SH-SY5Y (cell line): ENCODE data around the gene EGLN2.

Experiments used
- GATA2 ChIP-seq: IDR thresholded peaks from 2 replicates; pipeline ENCODE4 v1.6.1; 2011; ENCODE audit warnings: mild to moderate bottlenecking, low read depth, low read length
- GATA3 ChIP-seq: IDR thresholded peaks from 2 replicates; pipeline ENCODE4 v1.6.1; 2011; ENCODE audit warnings: low read depth, mild to moderate bottlenecking, low read length, moderate library complexity

Gene EGLN2

GRCh38 chr19:40804783-40805242, 5.8 kb downstream of the EGLN2 start:
- no peak for TF ChIP-seq GATA3
- no peak for TF ChIP-seq GATA2

GRCh38 chr19:40805258-40805868, 6.4 kb downstream of the EGLN2 start:
- no peak for TF ChIP-seq GATA2
- no peak for TF ChIP-seq GATA3

GRCh38 chr19:40806423-40807146, 7.6 kb downstream of the EGLN2 start:
- TF ChIP-seq GATA3 (no peak), GATA2 (no peak)

DNA sequence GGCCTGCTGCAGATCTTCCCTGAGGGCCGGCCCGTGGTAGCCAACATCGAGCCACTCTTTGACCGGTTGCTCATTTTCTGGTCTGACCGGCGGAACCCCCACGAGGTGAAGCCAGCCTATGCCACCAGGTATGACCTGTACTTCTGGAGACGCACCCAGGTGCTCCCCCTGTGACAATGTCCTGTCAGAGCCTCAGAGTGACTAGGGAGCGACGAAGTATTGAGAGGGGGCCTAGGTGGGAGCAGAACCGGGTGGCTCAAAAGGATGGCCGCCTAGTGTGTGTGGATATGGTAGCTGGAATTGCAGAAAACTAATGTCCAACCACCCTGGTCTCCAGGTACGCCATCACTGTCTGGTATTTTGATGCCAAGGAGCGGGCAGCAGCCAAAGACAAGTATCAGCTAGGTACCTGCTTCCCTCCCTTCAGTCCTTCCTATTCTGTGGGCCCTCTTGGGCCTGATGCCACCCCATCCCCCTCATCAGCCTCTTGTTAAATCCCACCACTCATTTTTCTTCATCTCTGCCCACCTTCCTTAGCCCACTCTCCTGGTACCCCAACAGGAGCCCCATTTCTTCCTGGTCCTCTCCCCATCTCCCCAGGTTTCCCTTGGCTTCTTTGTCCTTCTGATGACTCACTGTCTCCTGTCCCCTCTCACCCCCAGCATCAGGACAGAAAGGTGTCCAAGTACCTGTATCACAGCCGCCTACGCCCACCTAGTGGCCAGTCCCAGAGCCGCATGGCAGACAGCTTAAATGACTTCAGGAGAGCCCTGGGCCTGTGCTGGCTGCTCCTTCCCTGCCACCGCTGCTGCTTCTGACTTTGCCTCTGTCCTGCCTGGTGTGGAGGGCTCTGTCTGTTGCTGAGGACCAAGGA, 8.4 kb downstream of the EGLN2 start:
- no peak for TF ChIP-seq GATA3
- TF ChIP-seq GATA2: no peak

- TF ChIP-seq GATA3 (no peak), GATA2 (no peak)
These were observed 9.0 kb downstream of the EGLN2 start for GRCh38 chr19:40808021-40808325.

GRCh38 chr19:40808497-40808896, 9.5 kb downstream of the EGLN2 start:
- TF ChIP-seq GATA3: no peak
- no peak for TF ChIP-seq GATA2

- TF ChIP-seq GATA2 (no peak), GATA3 (no peak)
These were observed 10.5 kb downstream of the EGLN2 start for GRCh38 chr19:40809358-40810086.

DNA sequence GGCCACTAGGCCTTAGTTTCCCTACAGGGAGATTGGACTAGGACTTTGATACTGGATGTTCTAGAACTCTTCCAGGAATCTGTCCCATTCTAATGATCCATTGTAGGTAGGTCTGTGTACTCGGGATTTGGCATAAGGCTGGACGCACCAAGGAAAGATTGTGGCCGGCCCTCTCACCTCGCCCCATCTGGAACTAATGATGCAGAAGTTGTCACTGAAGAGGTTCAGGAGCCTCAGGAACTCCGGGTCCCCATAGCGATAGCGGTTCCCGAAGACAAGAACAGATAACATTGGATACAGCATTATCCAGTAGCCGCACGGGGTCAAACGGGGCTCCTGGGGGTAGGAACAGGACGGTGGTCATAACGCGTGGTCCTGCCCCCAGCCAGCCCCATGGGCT, 11.2 kb downstream of the EGLN2 start:
- TF ChIP-seq GATA2: no peak
- TF ChIP-seq GATA3: no peak

- no peak for TF ChIP-seq GATA3
- TF ChIP-seq GATA2: no peak
These were observed 12.7 kb downstream of the EGLN2 start for GRCh38 chr19:40811478-40812341.

DNA sequence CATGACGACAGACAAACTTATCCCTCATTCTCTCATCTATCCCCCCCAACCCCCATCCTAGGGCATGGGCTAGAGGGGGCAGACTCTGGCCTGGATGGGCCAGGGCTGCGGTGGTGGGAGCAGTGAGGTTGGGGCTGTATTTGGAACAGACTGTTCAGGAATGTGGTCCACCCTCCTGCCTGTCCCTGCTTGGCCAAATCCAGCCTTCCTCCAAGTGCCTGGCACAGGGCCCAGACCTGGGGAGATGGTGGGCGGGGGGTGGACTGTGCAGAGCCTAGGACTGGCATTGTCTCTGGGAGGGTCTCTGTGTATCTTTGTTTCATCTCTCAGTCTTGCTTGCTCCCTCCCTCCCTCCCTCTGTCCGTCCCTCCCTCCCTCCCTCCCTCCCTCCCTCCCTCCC, 14.2 kb downstream of the EGLN2 start:
- TF ChIP-seq GATA2: no peak
- no peak for TF ChIP-seq GATA3

DNA sequence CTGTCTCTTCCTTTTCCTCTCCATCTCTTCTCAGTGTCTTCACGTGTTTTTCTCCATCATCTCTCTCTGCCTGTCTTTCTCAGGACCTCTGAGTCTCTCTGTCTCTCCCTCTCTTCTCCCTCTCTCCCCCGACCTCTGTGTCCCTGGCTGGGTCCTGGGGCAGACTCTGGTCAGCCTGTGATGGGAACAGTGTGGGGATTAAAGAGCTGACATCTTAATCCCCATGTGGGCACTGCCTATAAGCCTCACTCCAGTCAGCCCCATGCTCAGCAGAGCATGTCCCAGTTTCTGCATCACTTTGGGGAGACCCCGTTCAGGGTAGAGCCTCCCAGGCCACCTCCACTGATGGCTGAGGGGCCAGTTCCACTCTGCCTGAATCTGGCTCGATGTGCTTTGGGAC, 16.2 kb downstream of the EGLN2 start:
- no peak for TF ChIP-seq GATA3
- no peak for TF ChIP-seq GATA2

- TF ChIP-seq GATA3 (no peak), GATA2 (no peak)
These were observed 23.2 kb downstream of the EGLN2 start for GRCh38 chr19:40822161-40822560.

DNA sequence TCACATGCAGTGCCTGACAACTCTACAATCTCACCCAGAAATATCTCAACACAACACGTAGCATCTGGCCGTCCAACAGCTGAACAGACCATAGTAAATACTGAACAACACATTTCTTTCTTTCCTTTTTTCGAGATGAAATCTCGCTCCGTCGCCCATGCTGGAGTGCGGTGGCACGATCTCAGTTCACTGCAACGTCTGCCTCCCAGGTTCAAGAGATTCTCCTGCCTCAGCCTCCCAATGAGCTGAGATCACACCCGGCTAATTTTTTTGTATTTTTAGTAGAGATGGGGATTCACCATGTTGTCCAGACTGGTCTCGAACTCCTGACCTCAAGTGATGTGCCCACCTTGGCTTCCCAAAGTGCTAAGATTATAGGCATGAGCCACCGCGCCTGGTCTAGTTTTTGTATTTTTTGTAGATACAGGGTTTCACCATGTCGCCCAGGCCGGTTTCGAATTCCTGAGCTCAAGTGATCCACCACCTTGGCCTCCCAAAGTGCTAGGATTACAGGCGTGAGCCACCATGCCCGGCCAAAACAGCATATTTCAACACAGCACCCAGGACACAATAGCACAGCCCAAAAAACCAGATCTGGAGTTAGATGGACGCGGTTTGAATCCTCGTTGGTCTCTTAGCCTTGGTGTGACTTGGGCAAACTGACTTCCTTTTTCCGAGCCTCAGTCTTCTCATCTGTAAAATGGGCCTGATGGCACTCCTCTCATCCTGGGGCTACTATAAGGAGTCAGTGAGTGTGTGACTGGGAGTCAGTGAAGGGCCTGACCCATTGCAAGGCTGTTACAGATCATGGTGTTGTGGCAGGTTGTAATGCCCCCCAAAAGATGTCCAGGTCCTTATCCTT, 28.6 kb downstream of the EGLN2 start:
- TF ChIP-seq GATA3 (no peak), GATA2 (no peak)
